H7 (cell line): ENCODE data around the gene ATXN7L3. TPM values are rescaled to one million over a fixed set of nuclear protein-coding genes. Genes with fewer than 3 reads are reported as not detected.

ENCODE experiments used
- DNase-seq: peaks from one replicate; pipeline ENCODE4 v3.0.0; 2012
- H3K27me3 ChIP-seq: 2 replicates; pipeline ENCODE4 v1.6.0; 2011; ENCODE audit warnings: mild to moderate bottlenecking, low read length; ENCODE audit not compliant: control insufficient read depth, insufficient read depth
- H3K36me3 ChIP-seq: replicated peaks from 2 replicates; pipeline ENCODE4 v1.5.1; 2011; ENCODE audit warnings: low read length; ENCODE audit not compliant: control insufficient read depth, insufficient read depth
- H3K4me3 ChIP-seq: 2 replicates; pipeline ENCODE4 v1.5.1; 2011; ENCODE audit warnings: low read depth, mild to moderate bottlenecking, control low read depth, low read length, moderate library complexity; ENCODE audit not compliant: insufficient read depth
- total RNA-seq: library from RNA; depleted of rRNA; stranded (reverse); fragments of >200 nt; shearing (Covaris generic); gene quantifications from 2 replicates; pipeline ENCODE4 v1.2.3, GENCODE V29; 2014

ATXN7L3 gene
- total RNA-seq, 1 experiment from 2014 or later = 83.4 TPM

GRCh38 chr17:44212507-44213402 is 13.1 kb upstream of the ATXN7L3 start:
- Histone ChIP-seq H3K4me3 (no peak overlapping the region), H3K36me3 (peaks cover 52% of the 10 kb centered on the region), H3K27me3 (no peaks in the 10 kb centered on the region)
- DNase-seq = peak; percentile 64

- no peak overlapping the region for H3K4me3 ChIP-seq
- H3K36me3 ChIP-seq = peaks cover 53% of the 10 kb centered on the region
- DNase-seq = no peak
- no peaks in the 10 kb centered on the region for H3K27me3 ChIP-seq
Observed at GRCh38 chr17:44211281-44212265, 11.9 kb upstream of the ATXN7L3 start.

GRCh38 chr17:44210342-44211192 is 10.9 kb upstream of the ATXN7L3 start:
- DNase-seq = peak; percentile 99
- Histone ChIP-seq H3K27me3 (no peaks in the 10 kb centered on the region), H3K4me3 (no peak overlapping the region), H3K36me3 (peaks cover 43% of the 10 kb centered on the region)

- Histone ChIP-seq H3K4me3 (no peak overlapping the region), H3K36me3 (peaks cover 37% of the 10 kb centered on the region), H3K27me3 (no peaks in the 10 kb centered on the region)
- no peak for DNase-seq
Observed at GRCh38 chr17:44209786-44210341, 10.2 kb upstream of the ATXN7L3 start.

GRCh38 chr17:44207743-44208142 is 8.1 kb upstream of the ATXN7L3 start:
- H3K4me3 ChIP-seq = no peak overlapping the region
- no peak for DNase-seq
- no peaks in the 10 kb centered on the region for H3K27me3 ChIP-seq
- H3K36me3 ChIP-seq = peaks cover 29% of the 10 kb centered on the region

- Histone ChIP-seq H3K36me3 (peaks cover 29% of the 10 kb centered on the region), H3K27me3 (no peaks in the 10 kb centered on the region), H3K4me3 (no peak overlapping the region)
- no peak for DNase-seq
Observed at GRCh38 chr17:44207319-44207718, 7.6 kb upstream of the ATXN7L3 start.

DNA sequence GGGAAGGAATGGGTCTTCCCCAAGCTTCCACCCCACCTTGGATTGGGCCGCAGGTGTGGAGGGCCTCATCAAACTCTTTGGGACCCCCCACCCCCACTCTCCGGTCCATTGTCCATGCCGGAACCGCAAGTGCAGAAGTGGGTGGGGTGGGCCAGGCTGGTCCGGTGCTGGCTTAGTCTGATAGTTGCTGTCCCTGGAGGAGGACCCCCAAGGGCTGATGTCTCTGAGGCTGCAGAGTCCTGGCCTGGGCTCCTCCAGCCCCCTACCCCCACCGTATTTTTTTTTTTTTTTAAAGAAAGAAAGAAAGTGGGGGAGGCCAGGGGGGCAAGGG is 7.1 kb upstream of the ATXN7L3 start:
- H3K27me3 ChIP-seq = no peaks in the 10 kb centered on the region
- H3K4me3 ChIP-seq = no peak overlapping the region
- DNase-seq = no peak
- H3K36me3 ChIP-seq = peaks cover 29% of the 10 kb centered on the region

GRCh38 chr17:44205962-44206824 is 6.5 kb upstream of the ATXN7L3 start:
- no peaks in the 10 kb centered on the region for H3K27me3 ChIP-seq
- H3K36me3 ChIP-seq = peaks cover 26% of the 10 kb centered on the region
- DNase-seq = peak; percentile 76
- H3K4me3 ChIP-seq = no peak overlapping the region

- DNase-seq = no peak
- H3K27me3 ChIP-seq = no peaks in the 10 kb centered on the region
- peaks cover 19% of the 10 kb centered on the region for H3K36me3 ChIP-seq
- no peak overlapping the region for H3K4me3 ChIP-seq
Observed at GRCh38 chr17:44204441-44204882, 4.8 kb upstream of the ATXN7L3 start.

- DNase-seq = peak; percentile 89
- no peak overlapping the region for H3K4me3 ChIP-seq
- H3K27me3 ChIP-seq = no peaks in the 10 kb centered on the region
- H3K36me3 ChIP-seq = peaks cover 14% of the 10 kb centered on the region
Observed at GRCh38 chr17:44203731-44204440, 4.2 kb upstream of the ATXN7L3 start.

DNA sequence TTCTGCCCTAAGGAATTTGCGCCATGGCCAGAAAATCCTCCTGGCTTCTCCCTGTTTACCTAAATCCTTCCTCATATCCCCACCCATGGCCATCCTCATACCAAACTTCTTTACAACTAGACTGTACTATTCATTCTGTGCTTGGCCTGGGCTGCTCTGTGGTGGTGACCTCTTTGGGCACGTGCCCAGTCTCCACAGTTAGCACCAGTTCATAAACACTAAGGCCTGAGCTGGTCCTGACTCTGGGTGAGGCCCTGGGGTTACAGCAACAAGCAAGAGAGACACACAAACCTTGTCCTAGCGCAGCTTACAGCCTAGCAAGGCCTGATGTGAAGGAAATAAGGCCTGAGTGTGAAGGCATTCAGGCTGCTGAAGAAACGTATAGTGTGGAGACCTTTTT is 3.1 kb upstream of the ATXN7L3 start:
- H3K4me3 ChIP-seq = no peak overlapping the region
- no peaks in the 10 kb centered on the region for H3K27me3 ChIP-seq
- H3K36me3 ChIP-seq = peaks cover 5% of the 10 kb centered on the region
- DNase-seq = no peak

DNA sequence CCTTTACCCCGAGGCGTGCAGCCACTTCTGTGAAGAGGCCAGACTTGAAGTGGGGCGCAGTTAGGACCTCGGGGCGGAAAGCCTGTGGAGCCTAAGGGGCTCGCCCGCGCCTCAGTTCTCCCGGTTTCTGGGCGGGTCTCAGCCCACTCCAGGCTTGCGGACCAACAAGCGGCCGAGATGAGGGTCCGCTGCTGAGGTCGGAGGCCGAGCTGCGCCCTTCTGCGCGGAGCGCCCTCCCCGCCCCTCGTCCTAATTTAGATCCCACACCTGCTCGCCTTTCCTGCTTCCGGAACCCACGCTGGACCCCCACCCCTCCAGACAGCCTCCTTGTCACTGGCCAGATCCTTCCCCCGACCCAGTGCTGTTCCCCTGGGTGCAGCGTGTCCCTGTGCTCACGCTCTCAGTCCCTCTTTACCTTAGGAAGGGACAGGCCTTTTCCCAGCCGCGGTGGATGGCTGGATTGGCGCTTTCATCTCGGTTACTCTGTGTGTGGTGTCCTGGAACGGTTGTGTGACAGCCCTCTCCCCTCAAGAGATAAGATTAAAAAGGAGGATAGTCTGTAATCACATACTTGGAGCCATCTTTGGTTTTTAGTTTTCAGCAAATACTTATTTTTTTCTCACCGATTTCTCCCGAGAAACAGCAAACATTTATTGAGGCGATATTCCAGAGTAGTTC is 933 bp upstream of the ATXN7L3 start:
- no peaks in the 10 kb centered on the region for H3K27me3 ChIP-seq
- no peak for DNase-seq

More for the DNA sequence above, 933 bp upstream of the ATXN7L3 start:
- H3K36me3 ChIP-seq = peaks cover 16% of the 10 kb centered on the region
- H3K4me3 ChIP-seq = peak overlapping the region; percentile 78
